SHP77 treated with DMSO at 0.1 percent for 48 hours (cell line): ENCODE results near the gene KRTCAP2.
"Not testable (repeated sequence)": the region's sequence is repeated elsewhere in the genome, so short reads cannot be mapped to it uniquely, and the experiment has no call there.

Experiments used
- DNase-seq: peaks from one replicate; lab custom pipeline; 2025; lab: John Stamatoyannopoulos, UW

Gene KRTCAP2

GRCh38 chr1:155199792-155200191 is 26.7 kb upstream of the KRTCAP2 start:
- no peak for DNase-seq

DNA sequence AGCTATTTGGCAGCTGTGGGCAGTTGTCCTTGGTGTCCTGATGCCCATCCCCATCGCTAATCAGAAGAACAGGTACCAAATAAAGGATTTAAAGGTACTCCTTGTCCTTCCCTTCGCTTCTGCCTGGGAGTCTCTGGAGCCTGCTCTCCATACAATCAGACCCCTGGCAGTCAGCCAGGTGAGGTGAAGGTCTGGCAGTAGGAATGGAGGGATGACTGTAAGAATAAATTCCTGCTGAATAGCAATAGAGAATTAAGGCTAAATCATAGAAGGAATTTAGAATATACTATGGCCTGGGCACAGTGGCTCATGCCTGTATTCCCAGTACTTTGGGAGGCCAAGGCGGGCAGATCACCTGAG is 25.4 kb upstream of the KRTCAP2 start:
- DNase-seq: no peak

DNA sequence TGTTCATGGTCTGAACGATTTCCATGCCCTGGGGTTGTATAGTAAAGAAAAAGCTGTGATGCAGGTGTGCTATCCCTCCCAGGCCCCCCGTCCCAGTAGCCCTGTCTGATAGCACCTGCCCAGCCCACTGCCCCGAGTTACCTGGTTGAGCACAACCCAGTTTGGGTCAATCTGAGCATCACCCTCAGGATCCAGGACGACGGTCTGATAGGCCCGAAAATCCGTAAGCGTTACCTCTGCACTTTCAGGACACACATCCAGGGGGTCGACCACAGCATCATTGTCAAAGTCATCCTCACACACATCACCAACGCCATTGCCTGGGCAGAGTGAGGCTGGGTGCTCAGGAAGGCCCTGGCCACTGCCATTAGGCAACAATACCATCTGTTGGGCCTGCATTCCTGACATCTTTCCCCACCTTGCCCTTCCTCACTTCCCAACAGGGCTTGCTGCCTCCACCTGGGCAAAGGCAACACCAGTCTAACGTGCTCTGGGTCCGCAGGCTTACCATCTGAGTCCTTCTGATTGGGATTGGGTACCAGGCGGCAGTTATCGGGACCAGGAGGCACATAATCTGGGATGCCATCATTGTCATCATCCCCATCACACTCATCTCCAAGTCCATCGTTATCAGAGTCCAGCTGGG is 24.9 kb upstream of the KRTCAP2 start:
- no peak for DNase-seq

- DNase-seq: no peak
These were observed 24.0 kb upstream of the KRTCAP2 start for GRCh38 chr1:155196893-155197638.

DNA sequence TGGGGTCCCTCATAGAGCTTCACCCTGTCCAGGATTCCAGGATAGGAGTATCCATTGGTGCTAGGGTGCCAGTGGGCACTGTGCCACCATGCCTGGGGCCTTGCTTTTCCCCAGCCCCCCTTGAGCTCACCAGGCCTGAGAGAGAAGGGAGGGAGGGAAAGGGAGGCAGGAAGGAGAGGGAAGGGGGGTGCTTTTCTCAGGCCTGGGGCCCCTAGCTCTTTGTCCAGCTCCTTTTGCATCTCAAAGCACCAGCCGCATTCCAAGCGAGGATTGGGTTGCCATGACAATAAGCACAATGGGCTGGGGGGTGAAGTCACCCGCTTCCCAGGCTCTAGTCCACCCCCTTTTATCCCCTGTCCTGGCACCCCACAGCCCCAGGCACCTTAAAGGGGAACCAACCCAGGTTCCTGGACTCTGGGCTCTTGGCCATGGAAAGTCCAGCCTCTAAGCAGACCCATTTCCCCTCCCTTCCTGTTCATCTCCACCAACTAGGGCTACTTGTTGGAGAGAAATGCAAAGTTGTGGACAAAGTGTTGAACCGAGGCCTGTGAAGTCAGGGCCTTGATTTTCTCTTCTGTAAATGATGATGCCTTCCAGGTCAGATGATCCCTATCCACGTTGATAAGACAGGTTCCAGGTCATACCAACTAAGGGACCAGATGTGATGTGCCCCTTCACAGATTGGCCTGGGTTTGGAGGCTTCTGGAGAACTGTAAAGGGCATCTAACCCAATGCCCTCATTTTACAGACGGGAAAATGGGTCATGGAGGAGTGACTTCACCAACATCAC is 23.2 kb upstream of the KRTCAP2 start:
- DNase-seq: no peak

DNA sequence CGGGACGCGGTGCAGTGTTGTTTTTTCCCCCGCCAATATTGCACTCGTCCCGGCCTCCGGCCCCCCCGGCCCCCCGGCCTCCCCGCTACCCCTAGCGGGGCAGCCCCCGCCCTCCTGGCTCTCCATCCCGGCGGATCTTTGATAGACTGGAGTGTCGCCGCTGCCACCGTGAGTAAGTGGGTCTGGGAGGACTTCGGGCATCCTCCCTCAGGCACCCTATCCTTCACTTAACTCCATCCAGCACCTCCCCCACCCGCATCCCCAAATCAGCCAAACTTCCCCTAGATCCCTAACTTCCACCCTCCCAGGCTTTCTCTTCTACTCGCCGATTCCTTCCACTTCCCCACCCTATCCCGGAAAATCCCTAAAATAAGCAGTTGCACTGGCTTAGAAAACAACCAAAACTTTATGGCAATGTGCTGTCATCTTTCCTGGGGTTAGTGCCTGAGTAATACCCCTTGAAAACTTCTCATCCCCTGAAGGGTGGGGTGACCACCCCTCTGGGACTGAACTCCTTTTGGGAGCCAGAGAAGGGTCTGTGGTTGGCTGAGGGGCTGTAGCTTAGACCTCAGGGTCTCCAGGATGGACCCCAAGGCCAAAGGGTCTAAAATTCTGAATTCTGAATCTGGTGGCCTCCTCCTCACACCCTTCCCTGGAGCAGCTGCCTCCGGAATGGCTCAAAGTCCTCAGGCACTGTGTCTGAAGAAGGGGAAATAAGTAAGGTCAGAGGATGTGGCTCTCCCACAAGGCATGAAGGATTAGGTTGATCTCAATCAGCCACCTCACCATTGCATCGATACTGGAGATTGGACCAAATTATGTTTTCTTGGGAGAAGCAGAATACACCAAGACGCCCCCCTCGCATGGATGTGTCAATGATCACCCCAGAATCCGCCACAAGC is 22.3 kb upstream of the KRTCAP2 start:
- DNase-seq: no peak

DNA sequence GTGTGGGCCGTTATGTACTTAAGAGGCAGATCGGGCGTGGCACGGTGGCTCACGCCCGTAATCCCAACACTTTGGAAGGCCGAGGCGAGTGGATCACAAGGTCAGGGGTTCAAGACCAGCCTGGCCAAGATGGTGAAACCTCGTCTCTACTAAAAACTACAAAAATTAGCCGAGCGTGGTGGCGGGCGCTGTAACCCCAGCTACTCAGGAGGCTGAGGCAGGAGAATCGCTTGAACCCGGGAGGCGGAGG is 20.8 kb upstream of the KRTCAP2 start:
- DNase-seq: not testable (repeated sequence)

DNA sequence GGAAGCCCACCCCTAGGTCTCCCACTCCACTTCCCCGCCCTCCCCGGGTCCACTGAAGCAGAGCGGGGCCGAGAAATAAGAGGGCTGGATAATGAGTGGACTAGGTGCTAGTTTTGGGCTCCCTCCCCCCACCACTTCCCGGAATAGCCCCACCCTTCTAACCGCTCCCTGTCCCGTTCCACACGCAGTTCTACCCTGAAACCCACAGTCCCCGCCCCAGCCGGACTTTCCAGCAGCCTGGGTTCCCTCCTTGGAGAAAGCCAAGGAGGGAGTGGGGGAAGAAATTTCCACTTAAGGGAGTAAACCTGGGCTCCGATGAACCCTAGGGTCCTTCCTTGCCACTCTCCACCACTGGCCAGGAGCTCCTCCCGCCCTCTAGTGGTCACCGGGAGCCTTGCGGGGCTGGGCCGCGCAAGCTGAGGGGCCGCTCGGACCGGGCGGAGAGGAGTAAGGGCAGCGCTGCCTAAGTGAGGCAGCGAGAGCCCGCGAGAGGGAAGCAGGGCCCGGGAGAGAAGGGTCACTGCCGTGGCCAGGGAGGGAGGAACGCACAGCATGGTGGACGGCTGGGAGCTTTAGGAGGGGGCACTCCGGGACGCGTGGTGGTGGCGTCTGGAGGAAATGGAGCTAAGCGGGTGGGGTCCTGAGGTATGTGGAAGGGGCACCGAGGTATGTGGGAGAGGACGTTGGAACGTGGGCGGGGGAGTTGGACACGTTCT is 20.3 kb upstream of the KRTCAP2 start:
- peak; percentile 93 for DNase-seq

- DNase-seq: no peak
These were observed 19.5 kb upstream of the KRTCAP2 start for GRCh38 chr1:155192346-155193274.

DNA sequence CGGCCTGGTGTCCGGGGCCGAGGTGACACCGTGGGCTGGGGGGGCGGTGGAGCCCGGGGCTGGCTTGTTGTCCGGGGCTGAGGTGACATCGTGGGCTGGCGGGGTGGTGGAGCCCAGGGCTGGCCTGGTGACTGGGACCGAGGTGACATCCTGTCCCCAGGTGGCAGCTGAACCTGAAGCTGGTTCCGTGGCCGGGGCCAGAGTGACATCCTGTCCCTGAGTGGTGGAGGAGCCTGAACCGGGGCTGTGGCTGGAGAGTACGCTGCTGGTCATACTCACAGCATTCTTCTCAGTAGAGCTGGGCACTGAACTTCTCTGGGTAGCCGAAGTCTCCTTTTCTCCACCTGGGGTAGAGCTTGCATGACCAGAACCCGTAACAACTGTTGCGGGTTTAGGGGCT is 18.8 kb upstream of the KRTCAP2 start:
- no peak for DNase-seq

DNA sequence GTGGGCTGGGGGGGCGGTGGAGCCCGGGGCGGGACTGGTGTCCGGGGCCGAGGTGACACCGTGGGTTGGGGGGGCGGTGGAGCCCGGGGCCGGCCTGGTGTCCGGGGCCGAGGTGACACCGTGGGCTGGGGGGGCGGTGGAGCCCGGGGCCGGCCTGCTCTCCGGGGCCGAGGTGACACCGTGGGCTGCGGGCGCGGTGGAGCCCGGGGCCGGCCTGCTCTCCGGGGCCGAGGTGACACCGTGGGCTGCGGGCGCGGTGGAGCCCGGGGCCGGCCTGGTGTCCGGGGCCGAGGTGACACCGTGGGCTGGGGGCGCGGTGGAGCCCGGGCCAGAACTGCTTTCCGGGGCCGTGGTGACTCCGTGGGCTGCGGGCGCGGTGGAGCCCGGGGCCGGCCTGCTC is 16.8 kb upstream of the KRTCAP2 start:
- not testable (repeated sequence) for DNase-seq

GRCh38 chr1:155188268-155188667 is 15.2 kb upstream of the KRTCAP2 start:
- no peak for DNase-seq

GRCh38 chr1:155187456-155187891 is 14.4 kb upstream of the KRTCAP2 start:
- no peak for DNase-seq

GRCh38 chr1:155186794-155187455 is 13.8 kb upstream of the KRTCAP2 start:
- no peak for DNase-seq

GRCh38 chr1:155186067-155186793 is 13.1 kb upstream of the KRTCAP2 start:
- no peak for DNase-seq

GRCh38 chr1:155185783-155186066 is 12.6 kb upstream of the KRTCAP2 start:
- DNase-seq: no peak

GRCh38 chr1:155184835-155185782 is 12.0 kb upstream of the KRTCAP2 start:
- no peak for DNase-seq

DNA sequence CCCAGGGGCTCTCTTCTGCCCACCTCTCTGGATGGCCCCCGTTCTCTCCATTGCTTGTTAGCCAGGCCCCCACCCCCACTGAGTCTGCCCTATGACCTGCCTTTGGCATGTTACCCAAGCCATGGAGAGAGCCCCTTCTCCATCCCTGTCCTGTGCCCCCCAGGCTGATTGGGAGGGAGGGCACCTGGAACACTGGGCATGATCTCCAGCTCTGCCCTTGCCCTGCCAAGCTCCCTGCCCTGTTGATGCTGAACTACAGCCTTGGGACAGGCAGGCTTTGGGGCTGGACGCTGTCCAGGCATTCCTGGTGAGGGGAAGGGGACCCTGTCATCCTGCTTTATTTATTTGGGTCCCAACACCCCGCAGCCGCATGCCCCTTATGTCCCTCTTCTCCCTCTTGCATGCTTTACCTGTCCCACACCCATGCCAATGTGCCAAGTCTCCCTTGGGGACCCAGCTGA is 11.3 kb upstream of the KRTCAP2 start:
- no peak for DNase-seq
